IMR-90 (cell line): ENCODE results near the gene NDUFB10. TPM values are rescaled to one million over a fixed set of nuclear protein-coding genes. Genes with fewer than 3 reads are reported as not detected.

Experiments used
- ATAC-seq: fragments of 200-7000 bp; cut with Tn5 transposase; 2 replicates; pipeline ENCODE4 v1.9.1; 2020; ENCODE audit warnings: low read depth, mild to moderate bottlenecking, moderate library complexity
- BruUV-seq: library from RNA; stranded (reverse); fragments of 400-500 nt; replicated peaks from 2 replicates; lab custom pipeline; 2021; lab: Mats Ljungman, UMichigan
- CTCF ChIA-PET: fragments of 300-600 bp; formaldehyde crosslinking; extraction: SDS; loops from one replicate; lab custom pipeline; 2021; ENCODE audit warnings: antibody characterized with exemption; lab: Yijun Ruan, JAX
- POLR2A ChIA-PET: fragments of 300-600 bp; sonication (Branson Sonifier 250); formaldehyde crosslinking; loops from one replicate; lab custom pipeline; 2022; ENCODE audit warnings: antibody characterized with exemption; ENCODE audit not compliant: unreplicated experiment; lab: Charles Lee
- DNase-seq: peaks from one replicate; pipeline ENCODE4 v3.0.0; 2013
- H2AFZ ChIP-seq: replicated peaks from 2 replicates; pipeline ENCODE3; 2013; ENCODE audit warnings: low read length, mild to moderate bottlenecking; ENCODE audit not compliant: poor library complexity
- H2AK5ac ChIP-seq: 2 replicates; pipeline ENCODE4 v1.6.1; 2013; ENCODE audit warnings: low read depth, low read length, inconsistent platforms
- H2AK9ac ChIP-seq: replicated peaks from 2 replicates; pipeline ENCODE3; 2013; ENCODE audit warnings: mild to moderate bottlenecking, low read depth, low read length, moderate library complexity; ENCODE audit not compliant: poor library complexity
- H2BK120ac ChIP-seq: 2 replicates; pipeline ENCODE4 v1.6.1; 2013; ENCODE audit warnings: low read depth, low read length, inconsistent platforms
- H2BK15ac ChIP-seq: 3 replicates; pipeline ENCODE4 v1.6.1; 2013; ENCODE audit warnings: low read depth, low read length, inconsistent platforms
- H2BK20ac ChIP-seq: 2 replicates; pipeline ENCODE4 v1.6.1; 2013; ENCODE audit warnings: low read depth, mild to moderate bottlenecking, inconsistent platforms, low read length, moderate library complexity
- H2BK5ac ChIP-seq: 2 replicates; pipeline ENCODE4 v1.6.1; 2013; ENCODE audit warnings: mild to moderate bottlenecking, low read depth, low read length, inconsistent platforms; ENCODE audit not compliant: poor library complexity, severe bottlenecking
- H3K14ac ChIP-seq: replicated peaks from 2 replicates; pipeline ENCODE4 v1.6.1; 2013; ENCODE audit warnings: low read depth, low read length, inconsistent platforms
- H3K18ac ChIP-seq: 2 replicates; pipeline ENCODE4 v1.6.1; 2013; ENCODE audit warnings: low read depth, low read length, control low read depth
- H3K23ac ChIP-seq: 2 replicates; pipeline ENCODE4 v1.6.1; 2013; ENCODE audit warnings: low read depth, low read length, inconsistent platforms
- H3K27ac ChIP-seq: 2 replicates; pipeline ENCODE4 v1.5.1; 2013; ENCODE audit warnings: mild to moderate bottlenecking, control low read depth, low read length; ENCODE audit not compliant: insufficient read depth
- H3K27me3 ChIP-seq: 2 replicates; pipeline ENCODE4 v1.6.1; 2013; ENCODE audit warnings: low read length; ENCODE audit not compliant: control insufficient read depth, insufficient read depth
- H3K36me3 ChIP-seq: 2 replicates; pipeline ENCODE4 v1.6.1; 2013; ENCODE audit warnings: low read length, mixed read lengths; ENCODE audit not compliant: control insufficient read depth, insufficient read depth
- H3K4ac ChIP-seq: 2 replicates; pipeline ENCODE4 v1.6.1; 2013; ENCODE audit warnings: low read depth, low read length, inconsistent platforms
- H3K4me1 ChIP-seq: 2 replicates; pipeline ENCODE4 v1.6.1; 2013; ENCODE audit warnings: low read length, mixed read lengths; ENCODE audit not compliant: control insufficient read depth, insufficient read depth
- H3K4me2 ChIP-seq: 2 replicates; pipeline ENCODE4 v1.6.1; 2013; ENCODE audit warnings: low read depth, mild to moderate bottlenecking, control low read depth, low read length, moderate library complexity
- H3K4me3 ChIP-seq: 2 replicates; pipeline ENCODE4 v1.5.1; 2013; ENCODE audit warnings: low read depth, mild to moderate bottlenecking, control low read depth, low read length, moderate library complexity; ENCODE audit not compliant: insufficient read depth
- H3K56ac ChIP-seq: 2 replicates; pipeline ENCODE4 v1.6.1; 2013; ENCODE audit warnings: low read length, inconsistent platforms; ENCODE audit not compliant: insufficient read depth; ENCODE audit errors: extremely low read depth
- H3K79me1 ChIP-seq, 2 experiments: 2 replicates each; pipeline ENCODE4 v1.6.1; 2013; ENCODE audit warnings: low read length in 2 of 2, inconsistent platforms in 1 of 2, low read depth in 1 of 2
- H3K9ac ChIP-seq: 2 replicates; pipeline ENCODE4 v1.6.1; 2013; ENCODE audit warnings: low read depth, low read length, control low read depth
- H3K9me1 ChIP-seq: 2 replicates; pipeline ENCODE4 v1.6.1; 2013; ENCODE audit warnings: low read length, inconsistent platforms; ENCODE audit not compliant: insufficient read depth
- H3K9me3 ChIP-seq: 2 replicates; pipeline ENCODE4 v1.6.1; 2013; ENCODE audit warnings: low read length; ENCODE audit not compliant: control insufficient read depth, insufficient read depth
- H4K20me1 ChIP-seq: 2 replicates; pipeline ENCODE4 v1.6.1; 2013; ENCODE audit warnings: low read length, inconsistent platforms; ENCODE audit not compliant: insufficient read depth
- H4K5ac ChIP-seq: 2 replicates; pipeline ENCODE4 v1.6.1; 2013; ENCODE audit warnings: mild to moderate bottlenecking, low read depth, low read length, control low read depth
- H4K8ac ChIP-seq, 2 experiments: 2 replicates each; pipeline ENCODE4 v1.6.1; 2013; ENCODE audit warnings: low read depth in 2 of 2, low read length in 2 of 2, control low read depth in 1 of 2, inconsistent platforms in 1 of 2
- H4K91ac ChIP-seq: 2 replicates; pipeline ENCODE4 v1.6.1; 2013; ENCODE audit warnings: low read depth, low read length, inconsistent platforms; ENCODE audit not compliant: insufficient read depth
- BHLHE40 ChIP-seq: fragments of 150-350 bp; IDR thresholded peaks from 2 replicates; pipeline ENCODE4 v1.6.1; 2016; ENCODE audit warnings: mild to moderate bottlenecking, low read depth, low read length
- CEBPB ChIP-seq: IDR thresholded peaks from 2 replicates; pipeline ENCODE4 v1.6.1; 2012; ENCODE audit warnings: low read depth, low read length, improper control_type of control experiment
- CHD1 ChIP-seq: IDR thresholded peaks from 2 replicates; pipeline ENCODE4 v1.6.1; 2012; ENCODE audit warnings: low read depth, low read length, improper control_type of control experiment
- FOS ChIP-seq: fragments of 150-350 bp; IDR thresholded peaks from 2 replicates; pipeline ENCODE4 v1.6.1; 2016; ENCODE audit warnings: low read depth, low read length
- MAFK ChIP-seq: IDR thresholded peaks from 2 replicates; pipeline ENCODE4 v1.6.1; 2012; ENCODE audit warnings: low read depth, low read length, improper control_type of control experiment
- MAZ ChIP-seq: IDR thresholded peaks from 2 replicates; pipeline ENCODE4 v1.6.1; 2012; ENCODE audit warnings: low read depth, mild to moderate bottlenecking, low read length, improper control_type of control experiment, moderate library complexity, borderline replicate concordance
- MXI1 ChIP-seq: IDR thresholded peaks from 2 replicates; pipeline ENCODE4 v1.6.1; 2012; ENCODE audit warnings: low read depth, mild to moderate bottlenecking, low read length, moderate library complexity, borderline replicate concordance
- NFE2L2 ChIP-seq: fragments of 150-350 bp; IDR thresholded peaks from 2 replicates; pipeline ENCODE4 v1.6.1; 2016; ENCODE audit warnings: low read depth, mild to moderate bottlenecking, low read length
- POLR2A ChIP-seq: IDR thresholded peaks from 2 replicates; pipeline ENCODE4 v1.6.1; 2012; ENCODE audit warnings: mild to moderate bottlenecking, low read depth, low read length
- RAD21 ChIP-seq: IDR thresholded peaks from 2 replicates; pipeline ENCODE4 v1.6.1; 2012; ENCODE audit warnings: low read length, improper control_type of control experiment
- RCOR1 ChIP-seq: IDR thresholded peaks from 2 replicates; pipeline ENCODE4 v1.6.1; 2012; ENCODE audit warnings: mild to moderate bottlenecking, low read length, improper control_type of control experiment; ENCODE audit not compliant: insufficient replicate concordance
- RFX5 ChIP-seq: IDR thresholded peaks from 2 replicates; pipeline ENCODE4 v1.8.0; 2012; ENCODE audit warnings: low read depth, mild to moderate bottlenecking, low read length, moderate library complexity
- SMC3 ChIP-seq: fragments of 150-350 bp; IDR thresholded peaks from 2 replicates; pipeline ENCODE4 v1.6.1; 2016; ENCODE audit warnings: low read depth, mild to moderate bottlenecking, antibody characterized with exemption, low read length, moderate library complexity
- WGBS, 2 experiments: methylation state at CpG; one replicate each; pipeline versions ENCODE4 v1.1.5 to v1.1.7; 2013; ENCODE audit warnings: missing lambda C conversion rate in 2 of 2; ENCODE audit not compliant: insufficient read length in 1 of 2; ENCODE audit errors: extremely low coverage in 2 of 2; 5-methylcytosine and 5-hydroxymethylcytosine counted together
- dilution Hi-C: fragments of 300-500 bp; cut with HindIII; formaldehyde crosslinking; loops from one replicate; pipeline ENCODE4 v1.14.3; 2018; ENCODE audit warnings: low sequenced_read_pairs; ENCODE audit not compliant: unreplicated experiment
- in situ Hi-C: fragments of 300-500 bp; cut with MboI; formaldehyde crosslinking; loops from 3 replicates; pipeline ENCODE4 v1.14.3; 2019; ENCODE audit warnings: low sequenced_read_pairs, inconsistent platforms, mixed read lengths
- intact Hi-C: fragments of 100-400 bp; cut with micrococcal nuclease; formaldehyde crosslinking; loops from 2 replicates; pipeline ENCODE4 v1.10.0; 2022
- polyA plus RNA-seq, 3 experiments: library from polyadenylated mRNA; depleted of rRNA; stranded (reverse); fragments of >200 nt; gene quantifications; 2 replicates each; pipeline ENCODE4 v1.2.3, GENCODE V29; 2012; ENCODE audit warnings: low replicate concordance in 1 of 3
- total RNA-seq: library from RNA; depleted of rRNA; stranded (reverse); fragments of >200 nt; gene quantifications from 2 replicates; pipeline ENCODE4 v1.2.3, GENCODE V29; 2012
- TF ChIP-seq, protein P1 (sequence below): conservative IDR thresholded peaks from 2 replicates; pipeline ENCODE4 v1.5.1; 2012; ENCODE audit warnings: mild to moderate bottlenecking, low read depth, low read length, improper control_type of control experiment
- TF ChIP-seq, protein P2 (sequence below): fragments of 150-350 bp; IDR thresholded peaks from 2 replicates; pipeline ENCODE4 v1.6.1; 2016; ENCODE audit warnings: low read depth, mild to moderate bottlenecking, low read length, moderate library complexity, borderline replicate concordance
- TF ChIP-seq, protein P3 (sequence below): fragments of 150-350 bp; IDR thresholded peaks from 2 replicates; pipeline ENCODE4 v1.6.1; 2017; ENCODE audit warnings: mild to moderate bottlenecking, antibody characterized with exemption, low read length, low read depth

NDUFB10 gene
- total and polyA plus RNA-seq, 2 of the 4 experiments (the other 2 are of a cell fraction): 189 to 220 TPM

DNA sequence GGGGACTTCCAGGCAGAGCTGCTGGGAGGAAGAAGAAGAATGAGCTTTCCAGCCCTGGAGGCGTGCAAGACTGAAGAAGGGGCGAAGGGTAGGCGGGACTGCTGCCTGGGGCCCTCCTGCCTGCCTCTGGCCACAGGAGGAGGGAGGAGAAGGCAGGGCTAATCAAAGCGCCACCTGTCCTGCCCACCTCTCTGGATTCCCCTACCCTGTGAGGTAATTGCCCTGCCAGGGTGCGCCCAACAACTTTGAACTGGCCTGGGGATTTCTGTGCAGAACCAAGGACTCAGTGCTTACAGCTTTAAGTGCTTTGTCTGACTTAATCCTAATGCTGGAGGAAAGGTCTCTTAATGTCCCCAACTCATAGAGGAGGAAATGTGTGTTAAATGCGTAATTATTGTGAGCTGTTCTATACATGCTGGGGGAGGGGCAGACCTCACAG lies 22.1 kb downstream of the NDUFB10 start, which contains the start of gene NOXO1:
NOXO1 (minus strand) TSS at position 72 of the 439 bp plus-strand sequence. CDS start 290 bp downstream, outside the sequence.
- ChIA-PET POLR2A (no interaction called here), CTCF (interaction anchor here (1.3 kb wide), 2 partner anchors 23 to 159 kb away, joined by 3 to 5 read pairs; no protein-coding TSS in a partner anchor)
- TF ChIP-seq, protein P1, sequence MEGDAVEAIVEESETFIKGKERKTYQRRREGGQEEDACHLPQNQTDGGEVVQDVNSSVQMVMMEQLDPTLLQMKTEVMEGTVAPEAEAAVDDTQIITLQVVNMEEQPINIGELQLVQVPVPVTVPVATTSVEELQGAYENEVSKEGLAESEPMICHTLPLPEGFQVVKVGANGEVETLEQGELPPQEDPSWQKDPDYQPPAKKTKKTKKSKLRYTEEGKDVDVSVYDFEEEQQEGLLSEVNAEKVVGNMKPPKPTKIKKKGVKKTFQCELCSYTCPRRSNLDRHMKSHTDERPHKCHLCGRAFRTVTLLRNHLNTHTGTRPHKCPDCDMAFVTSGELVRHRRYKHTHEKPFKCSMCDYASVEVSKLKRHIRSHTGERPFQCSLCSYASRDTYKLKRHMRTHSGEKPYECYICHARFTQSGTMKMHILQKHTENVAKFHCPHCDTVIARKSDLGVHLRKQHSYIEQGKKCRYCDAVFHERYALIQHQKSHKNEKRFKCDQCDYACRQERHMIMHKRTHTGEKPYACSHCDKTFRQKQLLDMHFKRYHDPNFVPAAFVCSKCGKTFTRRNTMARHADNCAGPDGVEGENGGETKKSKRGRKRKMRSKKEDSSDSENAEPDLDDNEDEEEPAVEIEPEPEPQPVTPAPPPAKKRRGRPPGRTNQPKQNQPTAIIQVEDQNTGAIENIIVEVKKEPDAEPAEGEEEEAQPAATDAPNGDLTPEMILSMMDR: no peak
- TF ChIP-seq RCOR1 (no peak), FOS (no peak), RFX5 (no peak), MAFK (no peak), CEBPB (no peak), RAD21 (no peak), BHLHE40 (no peak), MXI1 (no peak), MAZ (no peak), CHD1 (no peak), POLR2A (no peak), SMC3 (no peak), NFE2L2 (no peak)
- TF ChIP-seq, protein P2, sequence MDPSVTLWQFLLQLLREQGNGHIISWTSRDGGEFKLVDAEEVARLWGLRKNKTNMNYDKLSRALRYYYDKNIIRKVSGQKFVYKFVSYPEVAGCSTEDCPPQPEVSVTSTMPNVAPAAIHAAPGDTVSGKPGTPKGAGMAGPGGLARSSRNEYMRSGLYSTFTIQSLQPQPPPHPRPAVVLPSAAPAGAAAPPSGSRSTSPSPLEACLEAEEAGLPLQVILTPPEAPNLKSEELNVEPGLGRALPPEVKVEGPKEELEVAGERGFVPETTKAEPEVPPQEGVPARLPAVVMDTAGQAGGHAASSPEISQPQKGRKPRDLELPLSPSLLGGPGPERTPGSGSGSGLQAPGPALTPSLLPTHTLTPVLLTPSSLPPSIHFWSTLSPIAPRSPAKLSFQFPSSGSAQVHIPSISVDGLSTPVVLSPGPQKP: no peak
- TF ChIP-seq, protein P3, sequence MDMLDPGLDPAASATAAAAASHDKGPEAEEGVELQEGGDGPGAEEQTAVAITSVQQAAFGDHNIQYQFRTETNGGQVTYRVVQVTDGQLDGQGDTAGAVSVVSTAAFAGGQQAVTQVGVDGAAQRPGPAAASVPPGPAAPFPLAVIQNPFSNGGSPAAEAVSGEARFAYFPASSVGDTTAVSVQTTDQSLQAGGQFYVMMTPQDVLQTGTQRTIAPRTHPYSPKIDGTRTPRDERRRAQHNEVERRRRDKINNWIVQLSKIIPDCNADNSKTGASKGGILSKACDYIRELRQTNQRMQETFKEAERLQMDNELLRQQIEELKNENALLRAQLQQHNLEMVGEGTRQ: no peak
- intact Hi-C loops (no loop called here), dilution Hi-C loops (no loop called here), in situ Hi-C loops (no loop called here)
- Histone ChIP-seq H3K23ac (no peak within 1 kb of the TSS), H4K5ac (no peak within 1 kb of the TSS), H2BK15ac (no peak within 1 kb of the TSS), H3K79me1 (peaks cover 19 to 20% of the 10 kb centered on the region in 2 experiments), H3K9me1 (peaks cover 9% of the 10 kb centered on the region), H3K27me3 (peaks cover 31% of the 10 kb centered on the region; the same call in 1 of the 2 replicates), H3K4me1 (peaks cover 8% of the 10 kb centered on the region), H3K4me3 (no peak within 1 kb of the TSS), H3K56ac (no peak within 1 kb of the TSS), H2AK5ac (no peak within 1 kb of the TSS), H2BK5ac (no peak within 1 kb of the TSS), H3K4me2 (no peak within 1 kb of the TSS), H4K20me1 (no peaks in the 10 kb centered on the region; the same call in none of the 2 replicates), H3K9me3 (no peaks in the 10 kb centered on the region), H3K36me3 (peaks cover 34% of the 10 kb centered on the region), H3K14ac (no peak within 1 kb of the TSS), H3K4ac (no peak within 1 kb of the TSS), H3K27ac (no peak within 1 kb of the TSS), H2BK20ac (no peak within 1 kb of the TSS), H3K9ac (no peak within 1 kb of the TSS), H4K91ac (no peak within 1 kb of the TSS), H3K18ac (no peak within 1 kb of the TSS), H2BK120ac (no peak within 1 kb of the TSS), H4K8ac (no peak within 1 kb of the TSS), H2AK9ac (peak within 1 kb of the TSS; percentile 65), H2AFZ (no peak within 1 kb of the TSS)
- BruUV-seq: no TSS peak
- ATAC-seq: no peak
- WGBS, 2 experiments: no CpG with 5 or more reads among the region's 6 CpGs
- no peak for DNase-seq
